GM12878 (cell line): ENCODE measurements around the gene RETN. TPM values are rescaled to one million over a fixed set of nuclear protein-coding genes. Genes with fewer than 3 reads are reported as not detected.

Source experiments
- ATAC-seq: fragments of 200-7000 bp; cut with Tn5 transposase; 3 replicates; pipeline ENCODE4 v1.9.1; 2020; ENCODE audit warnings: mild to moderate bottlenecking, moderate library complexity
- BruUV-seq: library from RNA; stranded (reverse); fragments of 400-500 nt; replicated peaks from 2 replicates; lab custom pipeline; 2021; lab: Mats Ljungman, UMichigan
- CTCF ChIA-PET: fragments of 300-600 bp; sonication (Branson Sonifier 250); formaldehyde crosslinking; extraction: SDS; loops from one replicate; lab custom pipeline; 2021; ENCODE audit warnings: inconsistent platforms; lab: Yijun Ruan, JAX
- POLR2A ChIA-PET: fragments of 350-600 bp; formaldehyde crosslinking; extraction: SDS; loops from one replicate; lab custom pipeline; 2021; ENCODE audit warnings: inconsistent platforms; lab: Charles Lee
- RAD21 ChIA-PET: fragments of 300-600 bp; sonication (Branson Sonifier 250); formaldehyde crosslinking; loops from one replicate; lab custom pipeline; 2023; ENCODE audit warnings: antibody characterized with exemption; ENCODE audit not compliant: unreplicated experiment; lab: Charles Lee
- SMC1A ChIA-PET: fragments of 300-600 bp; sonication (Branson Sonifier 250); formaldehyde crosslinking; loops from one replicate; lab custom pipeline; 2023; ENCODE audit not compliant: unreplicated experiment, uncharacterized antibody; lab: Charles Lee
- DNase-seq: peaks from one replicate; pipeline ENCODE4 v3.0.0-alpha.2; 2011; ENCODE audit warnings: low read depth, low spot score
- FAIRE-seq: peaks from 3 replicates; lab custom pipeline; 2011; peaks lifted over from hg19 to GRCh38; lab: Jason Lieb, UNC
- H2AFZ ChIP-seq: 2 replicates; pipeline ENCODE4 v1.6.0; 2011; ENCODE audit warnings: low read depth, low read length, control low read depth; ENCODE audit not compliant: control insufficient read depth
- H3K27ac ChIP-seq: 2 replicates; pipeline ENCODE4 v1.5.1; 2011; ENCODE audit warnings: control low read depth; ENCODE audit not compliant: control insufficient read depth, insufficient read depth
- H3K27me3 ChIP-seq, 2 experiments: replicated peaks in 1 of 2; 2 replicates each; pipeline versions ENCODE4 v1.6.0 to v1.6.1; 2011; ENCODE audit warnings: low read length in 1 of 2; ENCODE audit not compliant: control insufficient read depth in 2 of 2, insufficient read depth in 2 of 2
- H3K36me3 ChIP-seq, 2 experiments: 2 replicates each; pipeline ENCODE4 v1.5.1; 2011; ENCODE audit warnings: low read length in 1 of 2; ENCODE audit not compliant: control insufficient read depth in 2 of 2, insufficient read depth in 2 of 2
- H3K4me1 ChIP-seq: 2 replicates; pipeline ENCODE4 v1.6.1; 2011; ENCODE audit warnings: mild to moderate bottlenecking, low read length, moderate library complexity, mixed read lengths; ENCODE audit not compliant: control insufficient read depth, insufficient read depth
- H3K4me2 ChIP-seq: 2 replicates; pipeline ENCODE4 v1.6.0; 2011; ENCODE audit warnings: control low read depth; ENCODE audit not compliant: control insufficient read depth, insufficient read depth
- H3K4me3 ChIP-seq: fragments of 200-600 bp; sonication (generic); 2 replicates; pipeline ENCODE4 v1.5.1; 2016
- H3K79me2 ChIP-seq: 2 replicates; pipeline ENCODE4 v1.6.0; 2011; ENCODE audit warnings: low read length; ENCODE audit not compliant: control insufficient read depth, insufficient read depth
- H3K9ac ChIP-seq: 2 replicates; pipeline ENCODE4 v1.8.0; 2011; ENCODE audit warnings: low read length, control low read depth, mixed read lengths; ENCODE audit not compliant: control insufficient read depth, insufficient read depth
- H3K9me3 ChIP-seq: replicated peaks from 3 replicates; pipeline ENCODE4 v1.5.1; 2011; ENCODE audit warnings: mild to moderate bottlenecking, low read length; ENCODE audit not compliant: control insufficient read depth, insufficient read depth
- H4K20me1 ChIP-seq: 2 replicates; pipeline ENCODE4 v1.6.0; 2011; ENCODE audit not compliant: control insufficient read depth, insufficient read depth
- IKZF2 ChIP-seq, 2 experiments: fragments of 450-650 bp; IDR thresholded peaks; 2 replicates each; pipeline ENCODE4 v1.6.1; 2017; ENCODE audit warnings: mild to moderate bottlenecking in 2 of 2, moderate library complexity in 2 of 2
- KDM1A ChIP-seq: fragments of 200-600 bp; sonication (generic); IDR thresholded peaks from 2 replicates; pipeline ENCODE4 v1.6.1; 2016; ENCODE audit warnings: borderline replicate concordance
- NFIC ChIP-seq: IDR thresholded peaks from 2 replicates; pipeline ENCODE4 v1.6.1; 2012; ENCODE audit warnings: low read depth, mild to moderate bottlenecking, inconsistent platforms, low read length, moderate library complexity
- NFYA ChIP-seq: IDR thresholded peaks from 2 replicates; pipeline ENCODE4 v1.6.1; 2011; ENCODE audit warnings: low read depth, mild to moderate bottlenecking, low read length, improper control_type of control experiment, borderline replicate concordance
- POU2F2 ChIP-seq: IDR thresholded peaks from 3 replicates; pipeline ENCODE4 v1.6.1; 2011; ENCODE audit warnings: low read depth, mild to moderate bottlenecking, low read length, borderline replicate concordance
- SRF ChIP-seq, 2 experiments: IDR thresholded peaks; 2 replicates each; pipeline ENCODE4 v1.6.1; 2011; ENCODE audit warnings: low read depth in 2 of 2, low read length in 2 of 2, mild to moderate bottlenecking in 1 of 2, moderate library complexity in 1 of 2
- STAT1 ChIP-seq: fragments of 450-650 bp; conservative IDR thresholded peaks from 2 replicates; pipeline ENCODE4 v1.6.1; 2014; ENCODE audit warnings: antibody characterized with exemption, mild to moderate bottlenecking
- WRNIP1 ChIP-seq: IDR thresholded peaks from 2 replicates; pipeline ENCODE4 v1.6.1; 2011; ENCODE audit warnings: low read depth, low read length, improper control_type of control experiment, borderline replicate concordance
- ZNF207 ChIP-seq: fragments of 450-650 bp; IDR thresholded peaks from 2 replicates; pipeline ENCODE4 v1.6.1; 2014; ENCODE audit warnings: antibody characterized with exemption, mild to moderate bottlenecking, borderline replicate concordance
- ZNF384 ChIP-seq: IDR thresholded peaks from 2 replicates; pipeline ENCODE4 v1.6.1; 2012; ENCODE audit warnings: low read depth, mild to moderate bottlenecking, low read length, improper control_type of control experiment, borderline replicate concordance
- WGBS: methylation state at CpG from one replicate; pipeline ENCODE4 v1.1.6; 2016; ENCODE audit warnings: low lambda C conversion rate; ENCODE audit not compliant: insufficient replicate concordance, insufficient coverage; ENCODE audit errors: missing lambda C conversion rate; 5-methylcytosine and 5-hydroxymethylcytosine counted together
- in situ Hi-C: fragments of 300-500 bp; cut with MboI; formaldehyde crosslinking; loops from 9 replicates; pipeline ENCODE4 v1.14.3; 2018; ENCODE audit warnings: mixed read lengths
- intact Hi-C: fragments of 100-400 bp; cut with micrococcal nuclease; formaldehyde crosslinking; loops from one replicate; pipeline ENCODE4 v1.14.2; 2022; ENCODE audit not compliant: unreplicated experiment
- polyA plus RNA-seq, 11 experiments: library from polyadenylated mRNA; depleted of rRNA in 4 of 11; unstranded in 6 of 11; stranded (reverse) in 5 of 11; fragments of >200 nt; fragmentation: Nextera tagmentation in 4 of 11; fragmentation: Illumina TruSeq in 1 of 11; extraction: Ambion mirVana in 4 of 11; extraction: Trizol in 1 of 11; gene quantifications; 1 replicate in 1 of 11; 2 replicates in 10 of 11; pipeline versions ENCODE4 v1.2.1 to v1.2.3, GENCODE V29; 2011 to 2016; ENCODE audit warnings: inconsistent platforms in 2 of 11, missing spikeins in 2 of 11, low read depth in 1 of 11
- total RNA-seq, 4 experiments: library from RNA; depleted of rRNA in 3 of 4; stranded (reverse); fragments of >200 nt in 3 of 4; fragmentation: Illumina TruSeq in 1 of 4; extraction: Trizol in 1 of 4; gene quantifications; 2 replicates each; pipeline versions ENCODE4 v1.2.1 to v1.2.3, GENCODE V29; 2013 to 2021
- TF ChIP-seq, protein P1 (sequence below): fragments of 450-650 bp; IDR thresholded peaks from 2 replicates; pipeline ENCODE4 v1.6.1; 2016; ENCODE audit warnings: mild to moderate bottlenecking
- TF ChIP-seq, protein P2 (sequence below): IDR thresholded peaks from 2 replicates; pipeline ENCODE4 v1.6.1; 2011; ENCODE audit warnings: mild to moderate bottlenecking, low read depth, low read length, moderate library complexity; ENCODE audit not compliant: insufficient replicate concordance
- TF ChIP-seq, protein P3 (sequence below): IDR thresholded peaks from 2 replicates; pipeline ENCODE4 v1.6.1; 2012; ENCODE audit warnings: low read length, inconsistent platforms
- TF ChIP-seq, protein P4 (sequence below): fragments of 450-650 bp; IDR thresholded peaks from 2 replicates; pipeline ENCODE4 v1.6.1; 2017; ENCODE audit warnings: mild to moderate bottlenecking, low read depth, inconsistent platforms; ENCODE audit not compliant: poor library complexity, severe bottlenecking

Gene RETN
- total and polyA plus RNA-seq, 10 of the 15 experiments (the other 5 are each of a cell fraction or from before 2014, with no cell fraction given), result 0.26 TPM; not detected in 9

GRCh38 chr19:7699417-7700401 is 30.9 kb downstream of the RETN start:
- ChIA-PET RAD21 (interaction anchor here (0.8 to 2.9 kb wide), 7 partner anchors 10 to 244 kb away, joined by 3 to 19 read pairs (median 4); partner anchors contain the start of genes TIMM44 and TRAPPC5), CTCF (interaction anchor here (1.0 to 5.0 kb wide), 6 partner anchors 9 to 131 kb away, joined by 3 to 32 read pairs (median 5); partner anchors contain the start of gene TRAPPC5), POLR2A (interaction anchor here (0.5 to 2.1 kb wide), 9 partner anchors 14 to 327 kb away, joined by 3 to 11 read pairs (median 3); partner anchors contain the start of gene TRAPPC5), SMC1A (interaction anchor here (0.6 to 5.5 kb wide), 7 partner anchors 9 to 100 kb away, joined by 4 to 26 read pairs (median 4); partner anchors contain the start of gene TRAPPC5)
- DNase-seq (peak; percentile 73), ATAC-seq (peak; percentile 40), FAIRE-seq (no peak)
- Histone ChIP-seq H3K9me3 (no peaks in the 10 kb centered on the region; the same call in 2 of the 3 replicates), H4K20me1 (no peaks in the 10 kb centered on the region), H3K4me3 (peak overlapping the region; percentile 100), H3K36me3 (peaks cover 6 to 13% of the 10 kb centered on the region in 2 experiments; a peak in 3 of 4 replicates), H3K4me1 (peaks cover 47% of the 10 kb centered on the region), H3K27me3 (no peaks in the 10 kb centered on the region), H3K4me2 (peak overlapping the region; percentile 97), H3K27ac (peak overlapping the region; percentile 94), H2AFZ (no peak overlapping the region), H3K9ac (peak overlapping the region; percentile 88), H3K79me2 (peaks cover 64% of the 10 kb centered on the region)
- TSS peak; percentile 95 for BruUV-seq
- 17% methylated on average over 15 of the region's 15 CpGs for WGBS
- in situ Hi-C loops, result loop anchor here (10.0 kb wide), 2 partner anchors 515 to 1175 kb away; no protein-coding TSS in a partner anchor
- intact Hi-C loops, result loop anchor here (2.0 to 10.0 kb wide), 3 partner anchors 43 to 495 kb away; no protein-coding TSS in a partner anchor
- TF ChIP-seq, protein P1, sequence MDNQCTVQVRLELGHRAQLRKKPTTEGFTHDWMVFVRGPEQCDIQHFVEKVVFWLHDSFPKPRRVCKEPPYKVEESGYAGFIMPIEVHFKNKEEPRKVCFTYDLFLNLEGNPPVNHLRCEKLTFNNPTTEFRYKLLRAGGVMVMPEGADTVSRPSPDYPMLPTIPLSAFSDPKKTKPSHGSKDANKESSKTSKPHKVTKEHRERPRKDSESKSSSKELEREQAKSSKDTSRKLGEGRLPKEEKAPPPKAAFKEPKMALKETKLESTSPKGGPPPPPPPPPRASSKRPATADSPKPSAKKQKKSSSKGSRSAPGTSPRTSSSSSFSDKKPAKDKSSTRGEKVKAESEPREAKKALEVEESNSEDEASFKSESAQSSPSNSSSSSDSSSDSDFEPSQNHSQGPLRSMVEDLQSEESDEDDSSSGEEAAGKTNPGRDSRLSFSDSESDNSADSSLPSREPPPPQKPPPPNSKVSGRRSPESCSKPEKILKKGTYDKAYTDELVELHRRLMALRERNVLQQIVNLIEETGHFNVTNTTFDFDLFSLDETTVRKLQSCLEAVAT, result peak; percentile 84
- TF ChIP-seq, protein P2, sequence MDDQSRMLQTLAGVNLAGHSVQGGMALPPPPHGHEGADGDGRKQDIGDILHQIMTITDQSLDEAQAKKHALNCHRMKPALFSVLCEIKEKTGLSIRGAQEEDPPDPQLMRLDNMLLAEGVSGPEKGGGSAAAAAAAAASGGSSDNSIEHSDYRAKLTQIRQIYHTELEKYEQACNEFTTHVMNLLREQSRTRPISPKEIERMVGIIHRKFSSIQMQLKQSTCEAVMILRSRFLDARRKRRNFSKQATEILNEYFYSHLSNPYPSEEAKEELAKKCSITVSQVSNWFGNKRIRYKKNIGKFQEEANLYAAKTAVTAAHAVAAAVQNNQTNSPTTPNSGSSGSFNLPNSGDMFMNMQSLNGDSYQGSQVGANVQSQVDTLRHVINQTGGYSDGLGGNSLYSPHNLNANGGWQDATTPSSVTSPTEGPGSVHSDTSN, result no peak
- TF ChIP-seq STAT1 (no peak), WRNIP1 (no peak), NFIC (no peak; the same call in 1 of the 2 replicates), KDM1A (no peak), ZNF384 (peak; percentile 87), NFYA (no peak), SRF (IDR thresholded peaks at IDR 0.05; ENCODE audit: low read depth in 2 of 2, low read length in 2 of 2) (no peak), IKZF2 (IDR thresholded peaks at IDR 0.05) (peak; percentile 48 to 54; a peak in 2 of 4 replicates), POU2F2 (no peak; the same call in 2 of the 3 replicates), ZNF207 (no peak)
- TF ChIP-seq, protein P3, sequence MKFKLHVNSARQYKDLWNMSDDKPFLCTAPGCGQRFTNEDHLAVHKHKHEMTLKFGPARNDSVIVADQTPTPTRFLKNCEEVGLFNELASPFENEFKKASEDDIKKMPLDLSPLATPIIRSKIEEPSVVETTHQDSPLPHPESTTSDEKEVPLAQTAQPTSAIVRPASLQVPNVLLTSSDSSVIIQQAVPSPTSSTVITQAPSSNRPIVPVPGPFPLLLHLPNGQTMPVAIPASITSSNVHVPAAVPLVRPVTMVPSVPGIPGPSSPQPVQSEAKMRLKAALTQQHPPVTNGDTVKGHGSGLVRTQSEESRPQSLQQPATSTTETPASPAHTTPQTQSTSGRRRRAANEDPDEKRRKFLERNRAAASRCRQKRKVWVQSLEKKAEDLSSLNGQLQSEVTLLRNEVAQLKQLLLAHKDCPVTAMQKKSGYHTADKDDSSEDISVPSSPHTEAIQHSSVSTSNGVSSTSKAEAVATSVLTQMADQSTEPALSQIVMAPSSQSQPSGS, result no peak; the same call in 1 of the 2 replicates
- TF ChIP-seq, protein P4, sequence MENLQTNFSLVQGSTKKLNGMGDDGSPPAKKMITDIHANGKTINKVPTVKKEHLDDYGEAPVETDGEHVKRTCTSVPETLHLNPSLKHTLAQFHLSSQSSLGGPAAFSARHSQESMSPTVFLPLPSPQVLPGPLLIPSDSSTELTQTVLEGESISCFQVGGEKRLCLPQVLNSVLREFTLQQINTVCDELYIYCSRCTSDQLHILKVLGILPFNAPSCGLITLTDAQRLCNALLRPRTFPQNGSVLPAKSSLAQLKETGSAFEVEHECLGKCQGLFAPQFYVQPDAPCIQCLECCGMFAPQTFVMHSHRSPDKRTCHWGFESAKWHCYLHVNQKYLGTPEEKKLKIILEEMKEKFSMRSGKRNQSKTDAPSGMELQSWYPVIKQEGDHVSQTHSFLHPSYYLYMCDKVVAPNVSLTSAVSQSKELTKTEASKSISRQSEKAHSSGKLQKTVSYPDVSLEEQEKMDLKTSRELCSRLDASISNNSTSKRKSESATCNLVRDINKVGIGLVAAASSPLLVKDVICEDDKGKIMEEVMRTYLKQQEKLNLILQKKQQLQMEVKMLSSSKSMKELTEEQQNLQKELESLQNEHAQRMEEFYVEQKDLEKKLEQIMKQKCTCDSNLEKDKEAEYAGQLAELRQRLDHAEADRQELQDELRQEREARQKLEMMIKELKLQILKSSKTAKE, result peak; percentile 94
